Bronchial epithelial cell (primary cell): Measurements from ENCODE around the gene EDDM13. TPM values are rescaled to one million over a fixed set of nuclear protein-coding genes. Genes with fewer than 3 reads are reported as not detected.
A peak's percentile ranks its signal among the peaks of the same experiment; 100 is the strongest.

Experiments used
- DNase-seq: peaks from one replicate; pipeline ENCODE4 v3.0.0-alpha.2; 2010; ENCODE audit warnings: low read depth
- FAIRE-seq: peaks from 2 replicates; lab custom pipeline; 2011; peaks lifted over from hg19 to GRCh38; lab: Jason Lieb, UNC
- H3K27me3 ChIP-seq: 2 replicates; pipeline ENCODE4 v1.5.1; 2011; ENCODE audit warnings: low read length; ENCODE audit not compliant: control insufficient read depth, insufficient read depth
- H3K36me3 ChIP-seq: 2 replicates; pipeline ENCODE4 v1.5.1; 2011; ENCODE audit warnings: low read length; ENCODE audit not compliant: control insufficient read depth, insufficient read depth
- H3K4me3 ChIP-seq: 2 replicates; pipeline ENCODE4 v1.5.1; 2011; ENCODE audit warnings: mild to moderate bottlenecking, low read depth, low read length, control low read depth
- CTCF ChIP-seq: IDR thresholded peaks from 2 replicates; pipeline ENCODE4 v1.5.1; 2011; ENCODE audit warnings: mild to moderate bottlenecking, moderate library complexity, low read length, control low read depth, inconsistent platforms; ENCODE audit not compliant: insufficient read depth, severe bottlenecking
- total RNA-seq: library from RNA; depleted of rRNA; stranded (reverse); fragments of >200 nt; gene quantifications from 2 replicates; pipeline ENCODE4 v1.2.1, GENCODE V29; 2014

The EDDM13 gene
- total RNA-seq, 1 donor from 2014 or later, result not detected

DNA sequence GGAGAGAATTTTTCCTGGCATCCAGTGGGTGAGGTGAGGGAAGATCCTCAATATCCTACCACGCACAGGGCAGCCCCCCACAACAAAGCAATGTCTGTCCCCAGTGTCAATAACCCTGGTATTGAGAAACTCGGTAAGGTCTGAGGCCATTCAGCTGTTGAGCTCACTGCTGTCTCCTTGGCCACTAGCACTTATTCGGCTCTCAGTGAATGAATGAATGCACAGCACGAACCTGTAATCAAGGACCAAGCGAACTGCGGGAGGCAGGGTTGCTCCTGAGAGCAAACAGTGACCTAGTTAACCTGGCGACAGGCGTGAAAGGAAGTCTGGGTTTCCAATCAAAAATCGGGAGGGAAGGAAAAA is 41.5 kb downstream of the EDDM13 start:
- no peaks in the 10 kb centered on the region for H3K27me3 ChIP-seq

GRCh38 chr19:56314381-56315076 is 42.0 kb downstream of the EDDM13 start, which contains the start of gene ZSCAN5A:
Gene ZSCAN5A, minus strand, starts transcription at chr19:56314839. Its CDS starts 89,793 bp downstream, at chr19:56225046.
- no peak for TF ChIP-seq CTCF
- Histone ChIP-seq H3K27me3 (no peaks in the 10 kb centered on the region), H3K36me3 (peaks cover 2% of the 10 kb centered on the region), H3K4me3 (peak within 1 kb of the TSS; percentile 89)
- no peak for FAIRE-seq
- peak; percentile 82 for DNase-seq

More for the DNA sequence above, 41.5 kb downstream of the EDDM13 start:
- no peak for TF ChIP-seq CTCF
- FAIRE-seq, result no peak
- H3K36me3 ChIP-seq, result peaks cover 2% of the 10 kb centered on the region
- no peak for DNase-seq
- peak overlapping the region; percentile 89 for H3K4me3 ChIP-seq

DNA sequence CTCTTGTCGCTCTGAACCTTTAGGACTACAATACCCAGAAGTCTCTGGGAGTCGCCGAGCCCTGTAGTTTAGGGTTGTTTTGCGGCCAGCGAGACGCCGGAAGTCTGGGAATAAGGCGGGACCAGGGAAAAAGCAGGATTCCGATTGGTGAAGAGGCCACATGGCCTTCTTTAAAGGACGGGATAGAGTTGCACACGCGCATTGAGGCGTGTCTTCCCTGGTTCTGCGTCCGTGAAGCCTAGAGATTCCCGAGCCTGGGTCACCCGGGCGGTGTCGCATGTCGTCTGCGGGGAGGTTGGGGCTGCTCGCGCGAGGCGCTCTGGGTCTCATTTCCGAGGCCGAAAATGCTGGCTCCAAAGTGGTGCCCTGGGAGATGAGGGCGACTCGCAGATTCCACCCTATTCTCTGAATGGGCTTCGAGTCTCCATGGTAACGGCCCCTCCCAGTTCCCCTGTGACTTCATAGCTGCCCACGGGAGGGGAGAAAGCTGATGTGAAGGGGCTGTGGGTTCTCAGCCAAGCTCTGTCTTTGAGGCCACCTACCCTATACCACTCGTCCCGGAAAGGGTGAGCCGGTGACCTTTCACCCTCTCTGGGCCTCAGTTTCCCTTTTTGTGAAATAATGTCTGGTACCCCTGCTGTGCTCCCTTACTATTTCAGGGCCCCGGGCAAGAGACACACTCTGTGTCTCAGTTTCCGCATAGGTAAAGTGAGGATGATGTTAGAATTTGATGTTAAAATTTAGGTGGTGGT is 42.7 kb downstream of the EDDM13 start:
- peak overlapping the region; percentile 89 for H3K4me3 ChIP-seq
- no peaks in the 10 kb centered on the region for H3K36me3 ChIP-seq
- TF ChIP-seq CTCF, result no peak
- DNase-seq (peak; percentile 97), FAIRE-seq (peak; percentile 72)
- no peaks in the 10 kb centered on the region for H3K27me3 ChIP-seq

DNA sequence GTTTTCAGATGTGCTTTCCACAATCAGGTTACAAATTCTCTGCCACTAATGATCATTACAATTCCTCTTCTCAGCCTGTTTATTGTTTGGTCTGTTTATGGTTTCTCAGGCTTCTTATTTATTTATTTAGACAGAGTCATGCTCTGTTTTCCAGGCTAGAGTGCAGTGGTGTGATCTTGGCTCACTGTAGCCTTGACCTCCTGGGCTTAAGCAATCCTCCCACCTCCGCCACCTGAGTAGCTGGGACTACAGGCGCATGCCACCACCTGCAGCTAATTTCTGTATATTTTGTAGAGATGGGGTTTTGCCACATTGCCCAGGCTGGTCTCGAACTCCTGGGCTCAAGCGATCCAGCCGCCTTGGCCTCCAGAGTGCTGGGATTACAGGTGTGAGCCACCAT is 44.2 kb downstream of the EDDM13 start:
- DNase-seq (no peak), FAIRE-seq (no peak)
- Histone ChIP-seq H3K36me3 (no peaks in the 10 kb centered on the region), H3K4me3 (no peak overlapping the region), H3K27me3 (no peaks in the 10 kb centered on the region)
- no peak for TF ChIP-seq CTCF

DNA sequence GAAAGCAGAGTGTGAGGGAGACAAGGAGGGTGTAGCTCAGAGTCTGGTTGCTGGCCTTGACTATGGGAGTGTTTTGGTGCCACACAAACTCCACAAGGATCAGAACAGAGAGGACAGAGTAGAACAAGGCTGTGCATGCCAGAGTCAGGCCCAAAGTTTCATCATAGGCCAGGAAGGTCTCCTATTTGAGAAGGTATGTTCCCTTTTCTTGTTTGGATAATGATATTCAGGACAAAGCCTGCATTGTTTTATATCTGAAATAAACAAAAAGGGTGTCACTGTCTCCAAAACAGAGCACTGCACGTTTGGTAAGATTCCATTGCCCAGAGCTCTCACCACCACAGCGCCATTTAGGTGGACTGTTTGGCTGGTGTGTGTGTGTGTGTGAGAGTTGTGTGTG is 45.2 kb downstream of the EDDM13 start:
- DNase-seq, result no peak
- FAIRE-seq, result no peak
- Histone ChIP-seq H3K36me3 (no peaks in the 10 kb centered on the region), H3K27me3 (no peaks in the 10 kb centered on the region), H3K4me3 (no peak overlapping the region)
- TF ChIP-seq CTCF, result no peak
